GM12878 (cell line): Measurements from ENCODE around the gene UTP11. TPM values are rescaled to one million over a fixed set of nuclear protein-coding genes. Genes with fewer than 3 reads are reported as not detected.

Experiments used
- CBX5 ChIP-seq: sonication (generic); IDR thresholded peaks from 2 replicates; pipeline ENCODE4 v1.6.1; 2016; ENCODE audit warnings: low read depth, moderate library complexity, mild to moderate bottlenecking, inconsistent platforms
- CHD2 ChIP-seq: IDR thresholded peaks from 2 replicates; pipeline ENCODE4 v1.6.1; 2011; ENCODE audit warnings: low read depth, low read length, improper control_type of control experiment, borderline replicate concordance
- EZH2 ChIP-seq: IDR thresholded peaks from 2 replicates; pipeline ENCODE4 v1.6.1; 2012; ENCODE audit warnings: low read depth, mild to moderate bottlenecking, control low read depth, inconsistent platforms, low read length, borderline replicate concordance; ENCODE audit not compliant: control insufficient read depth
- FOS ChIP-seq: IDR thresholded peaks from 3 replicates; pipeline ENCODE4 v1.6.1; 2011; ENCODE audit warnings: borderline replicate concordance; ENCODE audit not compliant: insufficient read length; ENCODE audit errors: extremely low read depth
- HDAC2 ChIP-seq: fragments of 200-600 bp; sonication (generic); IDR thresholded peaks from 2 replicates; pipeline ENCODE4 v1.6.1; 2017
- MEF2A ChIP-seq: IDR thresholded peaks from 2 replicates; pipeline ENCODE4 v1.6.1; 2011; ENCODE audit warnings: low read depth, mild to moderate bottlenecking, low read length, moderate library complexity; ENCODE audit not compliant: insufficient read depth
- NR2C1 ChIP-seq: fragments of 450-650 bp; IDR thresholded peaks from 2 replicates; pipeline ENCODE4 v1.6.1; 2017; ENCODE audit warnings: antibody characterized with exemption, mild to moderate bottlenecking, moderate library complexity
- POLR2A ChIP-seq: IDR thresholded peaks from 2 replicates; pipeline ENCODE4 v1.6.1; 2011; ENCODE audit warnings: low read depth, mild to moderate bottlenecking, low read length
- POLR2AphosphoS2 ChIP-seq: IDR thresholded peaks from 2 replicates; pipeline ENCODE4 v1.6.1; 2011; ENCODE audit warnings: low read depth, mild to moderate bottlenecking, low read length, improper control_type of control experiment, moderate library complexity
- POLR2AphosphoS5 ChIP-seq: IDR thresholded peaks from 2 replicates; pipeline ENCODE4 v1.6.1; 2011; ENCODE audit warnings: mild to moderate bottlenecking, low read length, inconsistent platforms
- RFX5 ChIP-seq: IDR thresholded peaks from 2 replicates; pipeline ENCODE4 v1.6.1; 2011; ENCODE audit warnings: low read depth, low read length, improper control_type of control experiment
- SMAD1 ChIP-seq: fragments of 450-650 bp; IDR thresholded peaks from 2 replicates; pipeline ENCODE4 v1.6.1; 2018; ENCODE audit warnings: mild to moderate bottlenecking, low read depth; ENCODE audit not compliant: partially characterized antibody
- STAT3 ChIP-seq: IDR thresholded peaks from 2 replicates; pipeline ENCODE4 v1.6.1; 2011; ENCODE audit warnings: low read depth, low read length, improper control_type of control experiment
- USF2 ChIP-seq: IDR thresholded peaks from 2 replicates; pipeline ENCODE4 v1.6.1; 2011; ENCODE audit warnings: low read depth, low read length, improper control_type of control experiment, borderline replicate concordance
- ZBED1 ChIP-seq: IDR thresholded peaks from 2 replicates; pipeline ENCODE4 v1.6.1; 2016; ENCODE audit warnings: borderline replicate concordance
- ZNF384 ChIP-seq: IDR thresholded peaks from 2 replicates; pipeline ENCODE4 v1.6.1; 2012; ENCODE audit warnings: low read depth, mild to moderate bottlenecking, low read length, improper control_type of control experiment, borderline replicate concordance
- ZSCAN29 ChIP-seq: fragments of 450-650 bp; IDR thresholded peaks from 2 replicates; pipeline ENCODE4 v1.6.1; 2017; ENCODE audit warnings: mild to moderate bottlenecking, moderate library complexity
- polyA plus RNA-seq, 11 experiments: library from polyadenylated mRNA; depleted of rRNA in 4 of 11; unstranded in 6 of 11; stranded (reverse) in 5 of 11; fragments of >200 nt; fragmentation: Nextera tagmentation in 4 of 11; fragmentation: Illumina TruSeq in 1 of 11; extraction: Ambion mirVana in 4 of 11; extraction: Trizol in 1 of 11; gene quantifications; 1 replicate in 1 of 11; 2 replicates in 10 of 11; pipeline versions ENCODE4 v1.2.1 to v1.2.3, GENCODE V29; 2011 to 2016; ENCODE audit warnings: inconsistent platforms in 2 of 11, missing spikeins in 2 of 11, low read depth in 1 of 11
- total RNA-seq, 4 experiments: library from RNA; depleted of rRNA in 3 of 4; stranded (reverse); fragments of >200 nt in 3 of 4; fragmentation: Illumina TruSeq in 1 of 4; extraction: Trizol in 1 of 4; gene quantifications; 2 replicates each; pipeline versions ENCODE4 v1.2.1 to v1.2.3, GENCODE V29; 2013 to 2021
- TF ChIP-seq, protein P1 (sequence below), 3 experiments: IDR thresholded peaks in 2 of 3; conservative IDR thresholded peaks in 1 of 3; 2 replicates each; pipeline ENCODE4 v1.5.1; 2011; ENCODE audit warnings: low read depth in 3 of 3, low read length in 3 of 3, mild to moderate bottlenecking in 3 of 3, control low read depth in 2 of 3, moderate library complexity in 2 of 3, inconsistent platforms in 1 of 3, mixed read lengths in 1 of 3; ENCODE audit not compliant: control insufficient read depth in 2 of 3, insufficient read depth in 1 of 3; ENCODE audit errors: extremely low read depth in 1 of 3
- TF ChIP-seq, protein P2 (sequence below): fragments of 450-650 bp; formaldehyde crosslinking; IDR thresholded peaks from 2 replicates; pipeline ENCODE4 v1.4.0; 2020; ENCODE audit warnings: mild to moderate bottlenecking, moderate library complexity
- TF ChIP-seq, protein P3 (sequence below): fragments of 450-650 bp; IDR thresholded peaks from 2 replicates; pipeline ENCODE4 v1.6.1; 2016; ENCODE audit warnings: mild to moderate bottlenecking
- TF ChIP-seq, protein P4 (sequence below): IDR thresholded peaks from 2 replicates; pipeline ENCODE4 v1.6.1; 2011; ENCODE audit warnings: low read depth, mild to moderate bottlenecking, low read length, moderate library complexity, borderline replicate concordance; ENCODE audit errors: extremely low read depth

Gene UTP11
- total and polyA plus RNA-seq, 10 of the 15 experiments (the other 5 are each of a cell fraction or from before 2014, with no cell fraction given): 34.5 to 146 (median 64.2) TPM

DNA sequence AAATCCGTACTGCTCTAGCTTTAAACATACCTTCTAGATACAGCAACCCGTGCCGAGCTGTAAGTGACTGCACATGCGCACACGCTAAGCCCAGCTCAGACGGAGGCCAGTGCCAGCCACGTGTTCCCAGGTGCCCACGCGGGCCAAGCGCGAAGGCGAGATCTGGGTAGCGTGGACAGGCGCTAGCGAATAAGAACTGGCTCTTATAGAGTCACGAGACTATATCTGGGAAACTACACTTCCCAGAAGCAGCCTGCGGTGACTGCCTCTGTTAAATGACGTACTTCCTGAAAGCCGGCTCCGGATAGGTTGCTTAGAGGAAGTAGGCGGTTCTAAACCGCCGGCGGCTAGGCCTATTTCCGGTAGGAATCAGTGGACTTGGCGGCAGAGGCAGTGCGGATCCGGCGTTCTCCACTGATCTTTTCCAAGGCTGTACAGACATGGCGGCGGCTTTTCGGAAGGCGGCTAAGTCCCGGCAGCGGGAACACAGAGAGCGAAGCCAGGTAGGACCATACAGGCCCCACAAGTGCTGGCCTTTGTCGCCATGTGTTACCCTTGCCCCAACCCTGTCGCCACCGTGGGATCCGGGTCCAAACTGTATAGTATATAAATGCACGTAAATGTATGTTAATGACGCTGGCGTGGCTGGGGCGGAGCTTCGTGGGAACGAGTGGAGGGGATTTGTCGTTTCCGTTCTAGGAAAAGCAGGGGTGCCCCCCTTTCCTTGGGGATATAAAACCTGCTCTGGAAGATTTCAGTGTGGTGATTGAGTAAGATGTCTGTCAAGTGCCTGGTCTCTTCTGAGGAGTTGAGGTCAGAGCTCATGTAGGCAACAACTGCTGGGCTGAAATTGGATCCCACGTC is at the start of gene UTP11 (continued):
- TF ChIP-seq, protein P1, sequence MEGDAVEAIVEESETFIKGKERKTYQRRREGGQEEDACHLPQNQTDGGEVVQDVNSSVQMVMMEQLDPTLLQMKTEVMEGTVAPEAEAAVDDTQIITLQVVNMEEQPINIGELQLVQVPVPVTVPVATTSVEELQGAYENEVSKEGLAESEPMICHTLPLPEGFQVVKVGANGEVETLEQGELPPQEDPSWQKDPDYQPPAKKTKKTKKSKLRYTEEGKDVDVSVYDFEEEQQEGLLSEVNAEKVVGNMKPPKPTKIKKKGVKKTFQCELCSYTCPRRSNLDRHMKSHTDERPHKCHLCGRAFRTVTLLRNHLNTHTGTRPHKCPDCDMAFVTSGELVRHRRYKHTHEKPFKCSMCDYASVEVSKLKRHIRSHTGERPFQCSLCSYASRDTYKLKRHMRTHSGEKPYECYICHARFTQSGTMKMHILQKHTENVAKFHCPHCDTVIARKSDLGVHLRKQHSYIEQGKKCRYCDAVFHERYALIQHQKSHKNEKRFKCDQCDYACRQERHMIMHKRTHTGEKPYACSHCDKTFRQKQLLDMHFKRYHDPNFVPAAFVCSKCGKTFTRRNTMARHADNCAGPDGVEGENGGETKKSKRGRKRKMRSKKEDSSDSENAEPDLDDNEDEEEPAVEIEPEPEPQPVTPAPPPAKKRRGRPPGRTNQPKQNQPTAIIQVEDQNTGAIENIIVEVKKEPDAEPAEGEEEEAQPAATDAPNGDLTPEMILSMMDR (IDR thresholded peaks at IDR 0.05 in 2 of 3, conservative IDR thresholded peaks at IDR 0.05 in 1 of 3; ENCODE audit: control insufficient read depth in 2 of 3, extremely low read depth in 1 of 3, insufficient read depth in 1 of 3, low read depth in 3 of 3, low read length in 3 of 3): no peak
- TF ChIP-seq POLR2AphosphoS2 (no peak; the same call in 1 of the 2 replicates), HDAC2 (peak; percentile 95; the same call in 1 of the 2 replicates), ZNF384 (no peak), ZSCAN29 (no peak), NR2C1 (peak; percentile 36; the same call in 1 of the 2 replicates), POLR2A (peak; percentile 87), CHD2 (peak; percentile 81), ZBED1 (no peak), SMAD1 (no peak), POLR2AphosphoS5 (peak; percentile 87), USF2 (peak; percentile 84), RFX5 (peak; percentile 38; the same call in 1 of the 2 replicates), EZH2 (no peak), STAT3 (no peak), CBX5 (peak; percentile 93; the same call in 1 of the 2 replicates), MEF2A (no peak), FOS (peak; percentile 29)
- TF ChIP-seq, protein P2, sequence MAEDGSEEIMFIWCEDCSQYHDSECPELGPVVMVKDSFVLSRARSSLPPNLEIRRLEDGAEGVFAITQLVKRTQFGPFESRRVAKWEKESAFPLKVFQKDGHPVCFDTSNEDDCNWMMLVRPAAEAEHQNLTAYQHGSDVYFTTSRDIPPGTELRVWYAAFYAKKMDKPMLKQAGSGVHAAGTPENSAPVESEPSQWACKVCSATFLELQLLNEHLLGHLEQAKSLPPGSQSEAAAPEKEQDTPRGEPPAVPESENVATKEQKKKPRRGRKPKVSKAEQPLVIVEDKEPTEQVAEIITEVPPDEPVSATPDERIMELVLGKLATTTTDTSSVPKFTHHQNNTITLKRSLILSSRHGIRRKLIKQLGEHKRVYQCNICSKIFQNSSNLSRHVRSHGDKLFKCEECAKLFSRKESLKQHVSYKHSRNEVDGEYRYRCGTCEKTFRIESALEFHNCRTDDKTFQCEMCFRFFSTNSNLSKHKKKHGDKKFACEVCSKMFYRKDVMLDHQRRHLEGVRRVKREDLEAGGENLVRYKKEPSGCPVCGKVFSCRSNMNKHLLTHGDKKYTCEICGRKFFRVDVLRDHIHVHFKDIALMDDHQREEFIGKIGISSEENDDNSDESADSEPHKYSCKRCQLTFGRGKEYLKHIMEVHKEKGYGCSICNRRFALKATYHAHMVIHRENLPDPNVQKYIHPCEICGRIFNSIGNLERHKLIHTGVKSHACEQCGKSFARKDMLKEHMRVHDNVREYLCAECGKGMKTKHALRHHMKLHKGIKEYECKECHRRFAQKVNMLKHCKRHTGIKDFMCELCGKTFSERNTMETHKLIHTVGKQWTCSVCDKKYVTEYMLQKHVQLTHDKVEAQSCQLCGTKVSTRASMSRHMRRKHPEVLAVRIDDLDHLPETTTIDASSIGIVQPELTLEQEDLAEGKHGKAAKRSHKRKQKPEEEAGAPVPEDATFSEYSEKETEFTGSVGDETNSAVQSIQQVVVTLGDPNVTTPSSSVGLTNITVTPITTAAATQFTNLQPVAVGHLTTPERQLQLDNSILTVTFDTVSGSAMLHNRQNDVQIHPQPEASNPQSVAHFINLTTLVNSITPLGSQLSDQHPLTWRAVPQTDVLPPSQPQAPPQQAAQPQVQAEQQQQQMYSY (CRISPR knock-in tag): no peak
- TF ChIP-seq, protein P3, sequence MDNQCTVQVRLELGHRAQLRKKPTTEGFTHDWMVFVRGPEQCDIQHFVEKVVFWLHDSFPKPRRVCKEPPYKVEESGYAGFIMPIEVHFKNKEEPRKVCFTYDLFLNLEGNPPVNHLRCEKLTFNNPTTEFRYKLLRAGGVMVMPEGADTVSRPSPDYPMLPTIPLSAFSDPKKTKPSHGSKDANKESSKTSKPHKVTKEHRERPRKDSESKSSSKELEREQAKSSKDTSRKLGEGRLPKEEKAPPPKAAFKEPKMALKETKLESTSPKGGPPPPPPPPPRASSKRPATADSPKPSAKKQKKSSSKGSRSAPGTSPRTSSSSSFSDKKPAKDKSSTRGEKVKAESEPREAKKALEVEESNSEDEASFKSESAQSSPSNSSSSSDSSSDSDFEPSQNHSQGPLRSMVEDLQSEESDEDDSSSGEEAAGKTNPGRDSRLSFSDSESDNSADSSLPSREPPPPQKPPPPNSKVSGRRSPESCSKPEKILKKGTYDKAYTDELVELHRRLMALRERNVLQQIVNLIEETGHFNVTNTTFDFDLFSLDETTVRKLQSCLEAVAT: peak; percentile 85
- TF ChIP-seq, protein P4, sequence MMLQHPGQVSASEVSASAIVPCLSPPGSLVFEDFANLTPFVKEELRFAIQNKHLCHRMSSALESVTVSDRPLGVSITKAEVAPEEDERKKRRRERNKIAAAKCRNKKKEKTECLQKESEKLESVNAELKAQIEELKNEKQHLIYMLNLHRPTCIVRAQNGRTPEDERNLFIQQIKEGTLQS: peak; percentile 80; the same call in 1 of the 2 replicates
